Retinal pigment epithelial cell (primary cell): ENCODE measurements around the gene ADSS2.

ENCODE experiments used
- DNase-seq: peaks from one replicate; pipeline ENCODE4 v3.0.0-alpha.2; 2010; ENCODE audit warnings: low read depth
- H3K4me3 ChIP-seq: 2 replicates; pipeline ENCODE4 v1.5.1; 2011; ENCODE audit warnings: mild to moderate bottlenecking, low read length, control low read depth, moderate library complexity
- CTCF ChIP-seq: conservative IDR thresholded peaks from 2 replicates; pipeline ENCODE4 v1.5.1; 2011; ENCODE audit warnings: low read depth, low read length, control low read depth, inconsistent platforms

Gene ADSS2

GRCh38 chr1:244395965-244396364 is 55.7 kb downstream of the ADSS2 start:
- no peak for DNase-seq
- no peak overlapping the region for H3K4me3 ChIP-seq
- TF ChIP-seq CTCF: no peak

GRCh38 chr1:244394826-244395765 is 56.6 kb downstream of the ADSS2 start:
- no peak for DNase-seq
- H3K4me3 ChIP-seq: no peak overlapping the region
- no peak for TF ChIP-seq CTCF

GRCh38 chr1:244394346-244394745 is 57.4 kb downstream of the ADSS2 start:
- no peak for TF ChIP-seq CTCF
- DNase-seq: no peak
- H3K4me3 ChIP-seq: no peak overlapping the region

- TF ChIP-seq CTCF: no peak
Observed at GRCh38 chr1:244393604-244394176, 58.0 kb downstream of the ADSS2 start.

GRCh38 chr1:244391761-244392160 is 59.9 kb downstream of the ADSS2 start:
- no peak overlapping the region for H3K4me3 ChIP-seq
- DNase-seq: peak; percentile 29
- TF ChIP-seq CTCF: no peak

More at GRCh38 chr1:244393604-244394176, 58.0 kb downstream of the ADSS2 start:
- no peak for DNase-seq
- H3K4me3 ChIP-seq: no peak overlapping the region

GRCh38 chr1:244388961-244389360 is 62.7 kb downstream of the ADSS2 start:
- DNase-seq: peak; percentile 48

More at GRCh38 chr1:244388961-244389360, 62.7 kb downstream of the ADSS2 start:
- H3K4me3 ChIP-seq: peak overlapping the region; percentile 15
- no peak for TF ChIP-seq CTCF
